Karpas-422 (cell line): ENCODE measurements around the gene PBX1. TPM values are rescaled to one million over a fixed set of nuclear protein-coding genes. Genes with fewer than 3 reads are reported as not detected.

Experiments
- DNase-seq: peaks from one replicate; pipeline ENCODE4 v3.0.0-alpha.2; 2015
- H2AFZ ChIP-seq: fragments of 200-600 bp; sonication (generic); 2 replicates; pipeline ENCODE4 v1.6.1; 2014; ENCODE audit warnings: antibody characterized with exemption, low read length, mixed read lengths
- H3K27ac ChIP-seq: fragments of 200-600 bp; sonication (generic); 2 replicates; pipeline ENCODE4 v1.5.1; 2014; ENCODE audit warnings: mild to moderate bottlenecking, low read length, moderate library complexity
- H3K27me3 ChIP-seq: fragments of 200-600 bp; sonication (generic); 2 replicates; pipeline ENCODE4 v1.6.1; 2014; ENCODE audit warnings: low read length, mixed read lengths
- H3K36me3 ChIP-seq: fragments of 200-600 bp; sonication (generic); 2 replicates; pipeline ENCODE4 v1.6.1; 2014; ENCODE audit warnings: low read length, mixed read lengths; ENCODE audit not compliant: insufficient read depth
- H3K4me1 ChIP-seq: fragments of 200-600 bp; sonication (generic); 2 replicates; pipeline ENCODE4 v1.6.1; 2014; ENCODE audit warnings: mild to moderate bottlenecking, low read length, mixed read lengths
- H3K4me2 ChIP-seq: fragments of 200-600 bp; sonication (generic); 2 replicates; pipeline ENCODE4 v1.6.1; 2014; ENCODE audit warnings: low read length, low read depth, mild to moderate bottlenecking; ENCODE audit not compliant: poor library complexity, severe bottlenecking
- H3K4me3 ChIP-seq: fragments of 200-600 bp; sonication (generic); 2 replicates; pipeline ENCODE4 v1.5.1; 2014; ENCODE audit warnings: mild to moderate bottlenecking, antibody characterized with exemption, low read length, mixed read lengths
- H3K79me2 ChIP-seq: fragments of 200-600 bp; sonication (generic); 2 replicates; pipeline ENCODE4 v1.6.1; 2014; ENCODE audit warnings: mild to moderate bottlenecking, low read length, mixed read lengths
- H3K9ac ChIP-seq: fragments of 200-600 bp; sonication (generic); 2 replicates; pipeline ENCODE4 v1.6.0; 2014; ENCODE audit warnings: low read length
- H3K9me2 ChIP-seq: fragments of 200-600 bp; sonication (generic), shearing (Covaris generic); replicated peaks from 2 replicates; pipeline ENCODE4 v1.6.0; 2014; ENCODE audit warnings: mild to moderate bottlenecking, low read length, moderate library complexity; ENCODE audit not compliant: insufficient read depth
- H3K9me3 ChIP-seq: fragments of 300-700, 200-600 bp; sonication (generic); 2 replicates; pipeline ENCODE4 v1.6.1; 2014; ENCODE audit warnings: low read length, mixed read lengths
- H4K20me1 ChIP-seq: fragments of 200-600 bp; sonication (generic); 2 replicates; pipeline ENCODE4 v1.6.1; 2014; ENCODE audit warnings: mild to moderate bottlenecking, antibody characterized with exemption, low read length, low read depth; ENCODE audit not compliant: insufficient read depth
- total RNA-seq: library from RNA; depleted of rRNA; stranded (reverse); fragments of >200 nt; shearing (Covaris generic); gene quantifications from 2 replicates; pipeline ENCODE4 v1.2.3, GENCODE V29; 2014; ENCODE audit warnings: low replicate concordance

The PBX1 gene
- total RNA-seq, 1 experiment from 2014 or later = 0.41 TPM

DNA sequence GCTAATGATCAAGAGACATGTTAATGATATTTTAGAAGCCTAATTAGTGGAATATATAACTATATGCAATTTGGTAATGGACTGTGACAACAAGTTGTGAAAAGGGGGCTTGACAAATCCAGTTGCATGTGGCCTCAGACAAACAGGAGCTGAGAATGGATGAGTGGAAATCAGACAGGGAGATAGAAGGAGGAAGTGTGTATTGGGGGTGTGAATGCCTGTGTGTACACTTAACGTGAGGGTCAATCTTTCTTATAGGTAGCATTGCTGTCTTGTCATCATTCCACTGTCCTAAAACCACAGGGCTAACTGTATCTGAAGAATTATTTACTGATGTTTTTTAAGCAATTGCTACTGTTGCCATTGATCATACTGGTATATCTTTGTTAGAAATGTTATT is 64.8 kb downstream of the PBX1 start:
- Histone ChIP-seq H3K27me3 (no peaks in the 10 kb centered on the region), H3K4me1 (no peaks in the 10 kb centered on the region), H3K4me2 (no peak overlapping the region), H3K9ac (no peak overlapping the region), H3K9me2 (no peaks in the 10 kb centered on the region), H3K79me2 (no peaks in the 10 kb centered on the region), H3K9me3 (no peaks in the 10 kb centered on the region), H3K27ac (no peak overlapping the region), H3K4me3 (no peak overlapping the region), H2AFZ (no peak overlapping the region), H4K20me1 (no peaks in the 10 kb centered on the region), H3K36me3 (no peaks in the 10 kb centered on the region)
- no peak for DNase-seq

DNA sequence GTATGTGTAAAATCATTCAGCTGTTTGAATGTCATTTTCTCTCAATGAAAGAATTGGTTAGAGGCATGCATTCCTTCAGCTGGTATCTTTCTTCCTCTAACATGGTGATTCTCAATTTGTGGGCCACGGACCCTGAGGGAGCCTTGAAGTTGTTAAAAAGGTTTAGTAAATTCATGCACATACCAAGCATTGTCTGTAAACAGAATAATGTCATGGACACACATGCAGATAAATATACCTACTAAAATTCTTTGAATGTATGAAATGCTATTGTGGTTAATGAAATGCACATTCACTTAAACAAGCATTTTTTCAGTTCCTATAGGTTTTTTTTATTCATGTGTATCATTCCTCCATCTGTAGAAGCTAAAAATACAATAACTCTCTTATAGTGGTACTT is 65.4 kb downstream of the PBX1 start:
- Histone ChIP-seq H3K4me2 (no peak overlapping the region), H3K9me3 (no peaks in the 10 kb centered on the region), H3K4me3 (no peak overlapping the region), H3K9me2 (no peaks in the 10 kb centered on the region), H3K79me2 (no peaks in the 10 kb centered on the region), H3K9ac (no peak overlapping the region), H3K27me3 (no peaks in the 10 kb centered on the region), H3K4me1 (no peaks in the 10 kb centered on the region), H3K27ac (no peak overlapping the region), H3K36me3 (no peaks in the 10 kb centered on the region), H2AFZ (no peak overlapping the region), H4K20me1 (no peaks in the 10 kb centered on the region)
- DNase-seq = no peak

DNA sequence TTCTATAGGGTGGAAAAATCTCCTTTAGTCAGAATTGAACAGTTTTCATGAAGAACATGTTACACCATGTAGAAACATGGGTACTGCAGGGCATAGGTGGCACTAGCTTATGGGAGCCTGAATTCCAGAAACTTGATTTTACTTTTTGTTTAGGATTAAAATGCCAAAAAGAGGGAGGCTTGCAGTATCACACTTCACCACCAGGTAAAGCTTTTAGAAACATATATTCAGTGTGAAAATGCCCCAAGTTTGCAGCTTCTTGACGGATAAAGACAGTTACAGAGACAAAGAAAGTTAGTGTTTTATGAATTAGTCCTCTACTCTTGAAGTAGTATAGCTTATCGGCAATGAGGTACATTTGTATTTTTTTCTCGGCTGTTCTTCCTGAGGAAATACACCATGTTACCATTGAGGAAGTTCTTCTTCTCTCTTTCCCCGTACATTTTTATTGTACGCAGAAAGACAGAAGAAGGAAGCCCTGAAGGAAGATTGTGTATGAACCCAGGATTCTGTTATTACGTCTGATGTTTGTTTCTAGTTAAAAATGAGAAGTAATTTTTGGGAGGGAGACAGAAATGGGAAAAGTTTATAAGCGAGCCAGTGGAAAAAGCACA is 66.1 kb downstream of the PBX1 start:
- H3K4me1 ChIP-seq = no peaks in the 10 kb centered on the region
- H3K9me2 ChIP-seq = no peaks in the 10 kb centered on the region
- H3K4me3 ChIP-seq = no peak overlapping the region
- no peaks in the 10 kb centered on the region for H4K20me1 ChIP-seq
- H3K79me2 ChIP-seq = no peaks in the 10 kb centered on the region
- H3K9me3 ChIP-seq = no peaks in the 10 kb centered on the region
- no peaks in the 10 kb centered on the region for H3K27me3 ChIP-seq
- H2AFZ ChIP-seq = no peak overlapping the region
- no peak overlapping the region for H3K9ac ChIP-seq
- no peak overlapping the region for H3K4me2 ChIP-seq
- no peaks in the 10 kb centered on the region for H3K36me3 ChIP-seq
- peak; percentile 42 for DNase-seq
- no peak overlapping the region for H3K27ac ChIP-seq

DNA sequence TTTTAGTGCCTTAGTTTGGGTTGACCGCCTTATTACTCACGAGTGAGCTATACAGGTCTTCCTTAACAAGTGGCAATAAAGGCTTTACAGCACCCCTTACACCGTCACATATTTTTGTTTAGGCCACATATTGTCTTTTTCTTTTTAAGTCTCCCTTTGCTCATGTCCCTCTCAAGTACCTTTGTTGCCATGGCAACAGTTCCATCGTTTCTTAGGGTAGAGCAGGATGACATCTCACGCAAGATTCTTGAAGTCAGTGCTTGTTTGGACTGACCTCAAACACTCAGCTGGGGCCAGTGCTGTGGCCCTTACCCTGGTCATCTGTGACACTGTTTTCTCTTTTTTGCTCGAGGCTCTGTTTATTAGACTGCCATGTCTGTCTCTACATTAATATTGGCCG is 69.8 kb downstream of the PBX1 start:
- Histone ChIP-seq H4K20me1 (no peaks in the 10 kb centered on the region), H3K79me2 (no peaks in the 10 kb centered on the region), H3K36me3 (no peaks in the 10 kb centered on the region), H3K9ac (no peak overlapping the region), H3K27me3 (no peaks in the 10 kb centered on the region), H3K4me1 (no peaks in the 10 kb centered on the region), H3K9me3 (no peaks in the 10 kb centered on the region), H2AFZ (no peak overlapping the region), H3K4me2 (no peak overlapping the region), H3K4me3 (no peak overlapping the region), H3K27ac (no peak overlapping the region), H3K9me2 (no peaks in the 10 kb centered on the region)
- DNase-seq = no peak

GRCh38 chr1:164629971-164630370 is 71.0 kb downstream of the PBX1 start:
- no peak overlapping the region for H2AFZ ChIP-seq
- no peaks in the 10 kb centered on the region for H3K9me2 ChIP-seq
- no peak overlapping the region for H3K4me3 ChIP-seq
- no peaks in the 10 kb centered on the region for H3K79me2 ChIP-seq
- no peak overlapping the region for H3K27ac ChIP-seq
- no peak overlapping the region for H3K9ac ChIP-seq
- no peaks in the 10 kb centered on the region for H3K9me3 ChIP-seq
- H3K36me3 ChIP-seq = no peaks in the 10 kb centered on the region
- H3K4me1 ChIP-seq = no peaks in the 10 kb centered on the region
- H3K27me3 ChIP-seq = no peaks in the 10 kb centered on the region
- DNase-seq = no peak
- H3K4me2 ChIP-seq = no peak overlapping the region
- no peaks in the 10 kb centered on the region for H4K20me1 ChIP-seq

DNA sequence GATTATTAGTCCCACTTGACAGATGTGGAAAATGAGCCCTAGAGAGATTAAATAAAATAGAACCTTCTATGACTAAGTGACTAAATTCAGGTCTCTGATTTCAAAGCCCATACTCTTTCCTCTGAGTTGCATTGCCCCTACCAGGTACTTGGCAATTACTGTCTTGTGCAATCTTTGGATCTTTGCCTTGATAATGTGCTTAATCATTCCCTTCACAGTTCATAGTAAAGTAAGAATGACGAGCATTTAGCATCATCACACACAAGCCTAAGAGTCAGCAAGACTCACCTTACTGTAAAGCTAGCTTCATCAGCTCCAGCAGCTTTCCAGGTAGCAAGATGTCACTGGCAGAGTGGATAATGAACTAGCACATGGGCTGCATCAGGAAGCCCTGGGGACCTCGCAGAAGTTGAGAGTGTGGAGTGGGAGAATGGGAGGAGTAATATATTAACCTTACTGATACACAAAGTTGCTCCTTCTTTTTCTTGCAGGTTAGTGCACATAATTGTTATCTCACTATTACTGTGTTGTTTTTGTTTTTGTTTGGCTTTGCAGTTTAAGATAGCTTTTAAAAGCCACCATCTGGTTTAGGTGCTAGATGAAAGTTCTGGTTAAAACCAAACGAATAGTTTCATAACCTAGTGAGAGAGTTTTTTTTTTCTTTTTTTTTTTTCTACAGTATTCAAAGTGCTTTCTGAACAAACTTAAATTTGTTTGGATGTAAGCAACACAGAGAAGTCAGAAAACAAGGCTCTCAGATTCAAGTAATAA is 71.8 kb downstream of the PBX1 start:
- H3K79me2 ChIP-seq = no peaks in the 10 kb centered on the region
- H2AFZ ChIP-seq = no peak overlapping the region
- no peaks in the 10 kb centered on the region for H3K36me3 ChIP-seq

DNA sequence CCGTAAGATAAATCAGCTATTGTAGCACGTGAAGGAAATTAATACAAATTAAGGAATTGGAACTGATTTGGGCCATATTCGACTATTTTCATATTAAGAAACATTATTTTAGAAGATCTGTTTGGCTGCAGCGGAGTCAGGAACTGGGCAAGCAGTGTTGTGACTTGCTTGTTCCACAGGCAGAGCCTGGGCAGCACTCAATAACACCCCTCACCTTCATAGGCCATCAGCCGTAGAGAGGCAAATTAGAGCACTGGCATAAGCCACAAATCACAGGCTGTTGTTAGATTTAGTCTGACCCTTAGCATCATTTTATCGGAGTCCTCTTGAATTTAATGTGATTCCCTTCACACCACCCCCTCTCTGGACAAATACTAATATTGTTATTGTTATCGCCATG is 72.8 kb downstream of the PBX1 start:
- no peak overlapping the region for H3K27ac ChIP-seq
- H3K4me3 ChIP-seq = no peak overlapping the region
- no peaks in the 10 kb centered on the region for H3K9me3 ChIP-seq
- no peaks in the 10 kb centered on the region for H3K27me3 ChIP-seq
- H3K4me2 ChIP-seq = no peak overlapping the region
- no peaks in the 10 kb centered on the region for H4K20me1 ChIP-seq
- H3K79me2 ChIP-seq = no peaks in the 10 kb centered on the region
- H3K9me2 ChIP-seq = no peaks in the 10 kb centered on the region
- H2AFZ ChIP-seq = no peak overlapping the region
- H3K36me3 ChIP-seq = no peaks in the 10 kb centered on the region
- no peak for DNase-seq
- no peak overlapping the region for H3K9ac ChIP-seq
- H3K4me1 ChIP-seq = no peaks in the 10 kb centered on the region

More for the DNA sequence above, 71.8 kb downstream of the PBX1 start:
- no peaks in the 10 kb centered on the region for H3K27me3 ChIP-seq
- H4K20me1 ChIP-seq = no peaks in the 10 kb centered on the region
- no peaks in the 10 kb centered on the region for H3K4me1 ChIP-seq
- no peaks in the 10 kb centered on the region for H3K9me2 ChIP-seq
- no peak overlapping the region for H3K27ac ChIP-seq
- no peak overlapping the region for H3K4me2 ChIP-seq
- DNase-seq = no peak
- no peak overlapping the region for H3K9ac ChIP-seq
- H3K4me3 ChIP-seq = no peak overlapping the region
- H3K9me3 ChIP-seq = no peaks in the 10 kb centered on the region

- Histone ChIP-seq H3K36me3 (no peaks in the 10 kb centered on the region), H3K9me2 (no peaks in the 10 kb centered on the region), H3K79me2 (no peaks in the 10 kb centered on the region), H3K27me3 (no peaks in the 10 kb centered on the region), H3K4me1 (no peaks in the 10 kb centered on the region), H4K20me1 (no peaks in the 10 kb centered on the region), H3K9me3 (no peaks in the 10 kb centered on the region), H2AFZ (no peak overlapping the region), H3K4me3 (no peak overlapping the region), H3K27ac (no peak overlapping the region), H3K4me2 (no peak overlapping the region), H3K9ac (no peak overlapping the region)
- no peak for DNase-seq
Observed at GRCh38 chr1:164633997-164634396, 75.0 kb downstream of the PBX1 start.
